HepG2 (cell line): Measurements from ENCODE around the gene CFAP206. TPM values are rescaled to one million over a fixed set of nuclear protein-coding genes. Genes with fewer than 3 reads are reported as not detected.
A peak's percentile ranks its signal among the peaks of the same experiment; 100 is the strongest.

ENCODE experiments used
- ARID4A ChIP-seq: sonication (generic); formaldehyde crosslinking; IDR thresholded peaks from 2 replicates; pipeline ENCODE4 v1.5.0; 2020; ENCODE audit warnings: mild to moderate bottlenecking, missing genetic modification reagents, borderline replicate concordance
- BORCS8-MEF2B ChIP-seq: sonication (generic); formaldehyde crosslinking; IDR thresholded peaks from 2 replicates; pipeline ENCODE4 v1.8.0; 2022; ENCODE audit warnings: mild to moderate bottlenecking, missing genetic modification reagents
- HINFP ChIP-seq: sonication (generic); formaldehyde crosslinking; IDR thresholded peaks from 2 replicates; pipeline ENCODE4 v1.4.0; 2020; ENCODE audit warnings: low read depth, mild to moderate bottlenecking, missing genetic modification reagents
- PATZ1 ChIP-seq: sonication (generic); formaldehyde crosslinking; IDR thresholded peaks from 2 replicates; pipeline ENCODE4 v1.4.0; 2020; ENCODE audit warnings: missing genetic modification reagents
- POGK ChIP-seq: sonication (generic); formaldehyde crosslinking; conservative IDR thresholded peaks from 2 replicates; pipeline ENCODE4 v1.8.0; 2022; ENCODE audit warnings: mild to moderate bottlenecking, moderate library complexity, missing genetic modification reagents
- TARDBP ChIP-seq: sonication (generic); formaldehyde crosslinking; IDR thresholded peaks from 2 replicates; pipeline ENCODE4 v1.8.0; 2022; ENCODE audit warnings: mild to moderate bottlenecking, missing genetic modification reagents
- TBX2 ChIP-seq: sonication (generic); formaldehyde crosslinking; IDR thresholded peaks from 2 replicates; pipeline ENCODE4 v1.5.0; 2020; ENCODE audit warnings: missing genetic modification reagents, mild to moderate bottlenecking, borderline replicate concordance
- THRA ChIP-seq: sonication (generic); formaldehyde crosslinking; IDR thresholded peaks from 2 replicates; pipeline ENCODE4 v1.4.0; 2020; ENCODE audit warnings: missing genetic modification reagents, borderline replicate concordance
- XBP1 ChIP-seq: sonication (generic); formaldehyde crosslinking; IDR thresholded peaks from 2 replicates; pipeline ENCODE4 v1.5.0; 2020; ENCODE audit warnings: missing genetic modification reagents
- ZBTB20 ChIP-seq: sonication (generic); formaldehyde crosslinking; IDR thresholded peaks from 2 replicates; pipeline ENCODE4 v1.8.1; 2023; ENCODE audit warnings: missing genetic modification reagents, low read depth, mild to moderate bottlenecking, borderline replicate concordance
- ZIK1 ChIP-seq: sonication (generic); formaldehyde crosslinking; IDR thresholded peaks from 2 replicates; pipeline ENCODE4 v1.5.0; 2020; ENCODE audit warnings: mild to moderate bottlenecking, low read depth, missing genetic modification reagents, borderline replicate concordance
- ZKSCAN5 ChIP-seq: sonication (generic); formaldehyde crosslinking; IDR thresholded peaks from 2 replicates; pipeline ENCODE4 v1.5.1; 2020; ENCODE audit warnings: mild to moderate bottlenecking, missing genetic modification reagents
- ZNF501 ChIP-seq: sonication (generic); formaldehyde crosslinking; IDR thresholded peaks from 2 replicates; pipeline ENCODE4 v1.5.1; 2020; ENCODE audit warnings: mild to moderate bottlenecking, moderate library complexity, missing genetic modification reagents
- ZNF605 ChIP-seq: sonication (generic); formaldehyde crosslinking; IDR thresholded peaks from 2 replicates; pipeline ENCODE4 v1.8.0; 2022; ENCODE audit warnings: mild to moderate bottlenecking, missing genetic modification reagents
- ZNF652 ChIP-seq: IDR thresholded peaks from 2 replicates; pipeline ENCODE4 v1.6.1; 2016; ENCODE audit warnings: low read depth, borderline replicate concordance
- ZNF891 ChIP-seq: sonication (generic); formaldehyde crosslinking; IDR thresholded peaks from 2 replicates; pipeline ENCODE4 v1.5.0; 2020; ENCODE audit warnings: mild to moderate bottlenecking, missing genetic modification reagents
- polyA plus RNA-seq, 8 experiments: library from polyadenylated mRNA; depleted of rRNA in 3 of 8; stranded (reverse) in 7 of 8; unstranded in 1 of 8; fragments of >200 nt; fragmentation: Illumina TruSeq in 4 of 8; extraction: Trizol in 4 of 8; gene quantifications; 2 replicates each; pipeline versions ENCODE4 v1.2.1 to v1.2.3, GENCODE V29; 2011 to 2016; ENCODE audit warnings: low read depth in 4 of 8, missing spikeins in 1 of 8, mixed read lengths in 1 of 8; ENCODE audit not compliant: insufficient read depth in 1 of 8
- total RNA-seq, 5 experiments: library from RNA; depleted of rRNA; stranded (reverse); fragments of >200 nt; fragmentation: Illumina TruSeq; extraction: Trizol; gene quantifications; 2 replicates each; pipeline ENCODE4 v1.2.3, GENCODE V29; 2016; ENCODE audit warnings: low read depth in 1 of 5

CFAP206 gene
- total and polyA plus RNA-seq, 2 of the 13 experiments (the other 11 are each of a cell fraction or from before 2014, with no cell fraction given), result not detected

GRCh38 chr6:87472525-87473418 lies 65.0 kb downstream of the CFAP206 start, which contains the start of gene SLC35A1 (continued):
- TF ChIP-seq ZIK1 (CRISPR knock-in tag) (peak; percentile 76; the same call in 1 of the 2 replicates), ZNF605 (peak; percentile 91), THRA (0 out of 2 replicates have a peak, but pooled peaks have one; percentile 15), ARID4A (CRISPR knock-in tag) (peak; percentile 93), XBP1 (CRISPR knock-in tag) (no peak; the same call in 1 of the 2 replicates), ZBTB20 (CRISPR knock-in tag) (peak; percentile 20; the same call in 1 of the 2 replicates), PATZ1 (CRISPR knock-in tag) (peak; percentile 97), ZNF891 (CRISPR knock-in tag) (peak; percentile 88), ZNF652 (CRISPR knock-in tag) (no peak; the same call in 1 of the 2 replicates), POGK (CRISPR knock-in tag) (peak; percentile 87), TBX2 (peak; percentile 91), TARDBP (peak; percentile 80), HINFP (CRISPR knock-in tag) (no peak), BORCS8-MEF2B (CRISPR knock-in tag) (peak; percentile 66), ZNF501 (CRISPR knock-in tag) (peak; percentile 86), ZKSCAN5 (0 out of 2 replicates have a peak, but pooled peaks have one; percentile 16)
